HFFc6 (cell line): ENCODE measurements around the gene IL18BP. TPM values are rescaled to one million over a fixed set of nuclear protein-coding genes. Genes with fewer than 3 reads are reported as not detected.

ENCODE experiments used
- DNase-seq: peaks from one replicate; pipeline ENCODE4 v3.0.0-alpha.2; 2018
- H3K27ac Mint-ChIP-seq: 2 replicates; pipeline ENCODE4 v1.8.0; 2020; ENCODE audit warnings: mild to moderate bottlenecking, mixed read lengths
- H3K27me3 Mint-ChIP-seq: 2 replicates; pipeline ENCODE4 v1.8.0; 2021; ENCODE audit warnings: mild to moderate bottlenecking, moderate library complexity, mixed read lengths; ENCODE audit not compliant: insufficient read depth
- H3K36me3 Mint-ChIP-seq: 2 replicates; pipeline ENCODE4 v1.8.0; 2021; ENCODE audit warnings: low read depth, mixed read lengths
- H3K4me1 Mint-ChIP-seq: 2 replicates; pipeline ENCODE4 v1.8.0; 2020; ENCODE audit warnings: low read depth, mixed read lengths
- H3K4me3 Mint-ChIP-seq: 2 replicates; pipeline ENCODE4 v1.8.0; 2020; ENCODE audit warnings: mild to moderate bottlenecking, moderate library complexity, mixed read lengths
- H3K9me3 Mint-ChIP-seq: 2 replicates; pipeline ENCODE4 v1.8.0; 2020; ENCODE audit warnings: mild to moderate bottlenecking, mixed read lengths
- CTCF ChIP-seq: fragments of 200-600 bp; sonication (generic); IDR thresholded peaks from 2 replicates; pipeline ENCODE4 v1.5.0; 2021; ENCODE audit warnings: antibody characterized with exemption, mild to moderate bottlenecking
- total RNA-seq, 6 experiments: library from RNA; stranded (reverse); fragmentation: NEBNext Ultra II Directional; extraction: Animal tissue kit (Norgen Biotek cat#: 25700); gene quantifications; 2 replicates in 1 of 6; 3 replicates in 5 of 6; pipeline ENCODE4 v1.2.3, GENCODE V29; 2021

Gene IL18BP
- total RNA-seq, 6 experiments from 2014 or later, result 1.5 to 2.3 (median 1.8) TPM

GRCh38 chr11:72042064-72042745 lies 43.5 kb downstream of the IL18BP start:
- no peak for DNase-seq
- Mint-ChIP-seq H3K27ac (no peak overlapping the region), H3K4me1 (peaks cover 33% of the 10 kb centered on the region), H3K36me3 (peaks cover 6% of the 10 kb centered on the region; the same call in 1 of the 2 replicates), H3K27me3 (no peaks in the 10 kb centered on the region; the same call in 1 of the 2 replicates), H3K9me3 (no peaks in the 10 kb centered on the region), H3K4me3 (no peak overlapping the region)
- no peak for TF ChIP-seq CTCF

GRCh38 chr11:72045849-72046248 lies 47.1 kb downstream of the IL18BP start:
- Mint-ChIP-seq H3K4me3 (no peak overlapping the region), H3K27ac (no peak overlapping the region), H3K27me3 (no peaks in the 10 kb centered on the region), H3K9me3 (no peaks in the 10 kb centered on the region), H3K36me3 (peaks cover 6% of the 10 kb centered on the region; the same call in 1 of the 2 replicates), H3K4me1 (peaks cover 33% of the 10 kb centered on the region)
- DNase-seq, result no peak
- TF ChIP-seq CTCF, result no peak

GRCh38 chr11:72048766-72049460 lies 50.2 kb downstream of the IL18BP start:
- no peak for DNase-seq
- Mint-ChIP-seq H3K27ac (peak overlapping the region; percentile 8), H3K27me3 (no peaks in the 10 kb centered on the region), H3K4me1 (peaks cover 9% of the 10 kb centered on the region), H3K4me3 (no peak overlapping the region), H3K9me3 (no peaks in the 10 kb centered on the region), H3K36me3 (no peaks in the 10 kb centered on the region; the same call in 1 of the 2 replicates)
- no peak for TF ChIP-seq CTCF

Other genes starting within 250 kb of the IL18BP start
- gene DEFB108B, start 165.7 kb upstream of the IL18BP start, total RNA-seq, result not detected
- not detected for gene DEFB131B, start 120.5 kb upstream of the IL18BP start, total RNA-seq
- gene XNDC1N, start 70.3 kb upstream of the IL18BP start, total RNA-seq, result 1 to 10 TPM; 2.3 to 4.0 (median 3.4) TPM
- gene RNF121, start 69.9 kb upstream of the IL18BP start, total RNA-seq, result 10 to 100 TPM; 36.7 to 41.6 (median 38.7) TPM
- 100 to 1,000 TPM; 127 to 148 (median 137) TPM for gene NUMA1, start 81.6 kb downstream of the IL18BP start, total RNA-seq
- 10 to 100 TPM in 1 of 6 experiments, 1 to 10 TPM in 5; 7.4 to 12.4 (median 8.5) TPM for gene LRRC51, start 81.9 kb downstream of the IL18BP start, total RNA-seq
- gene LAMTOR1, start 104.4 kb downstream of the IL18BP start, total RNA-seq, result 100 to 1,000 TPM; 131 to 170 (median 145) TPM
- gene TOMT, start 107.0 kb downstream of the IL18BP start, total RNA-seq, result not detected
- 100 to 1,000 TPM in 3 of 6 experiments, 10 to 100 TPM in 3; 83.0 to 119 (median 95.8) TPM for gene ANAPC15, start 113.8 kb downstream of the IL18BP start, total RNA-seq
- 10 to 100 TPM in 4 of 6 experiments, 1 to 10 TPM in 2; 9.1 to 13.7 (median 10.9) TPM for gene FOLR3, start 136.8 kb downstream of the IL18BP start, total RNA-seq
- under 1 TPM in 4 of 6 experiments, not detected in 2; 0.20 to 0.48 (median 0.38) TPM for gene FOLR1, start 193.2 kb downstream of the IL18BP start, total RNA-seq
- gene FOLR2, start 217.9 kb downstream of the IL18BP start, total RNA-seq, result not detected
- gene INPPL1, start 225.9 kb downstream of the IL18BP start, total RNA-seq, result 100 to 1,000 TPM; 181 to 228 (median 212) TPM
- gene PHOX2A, start 245.3 kb downstream of the IL18BP start, total RNA-seq, result not detected